ENCODE data around the gene APOD. TPM values are rescaled to one million over a fixed set of nuclear protein-coding genes. Genes with fewer than 3 reads are reported as not detected.

Gene APOD
- total and polyA plus RNA-seq, 9 of the 15 experiments (the other 6 are each of a cell fraction or from before 2014, with no cell fraction given), result 0.18 to 0.50 (median 0.35) TPM; not detected in 1

- TF ChIP-seq FOXM1 (IDR thresholded peaks at IDR 0.05; ENCODE audit: low read depth) (no peak), FOXM1 (CRISPR knock-in tag; IDR thresholded peaks at IDR 0.05; ENCODE audit: low read depth) (no peak), ETV6 (IDR thresholded peaks at IDR 0.05; ENCODE audit: borderline replicate concordance in 1 of 2, low read depth in 2 of 2, low read length in 1 of 2) (no peak), ETV6 (CRISPR knock-in tag; IDR thresholded peaks at IDR 0.05; ENCODE audit: borderline replicate concordance) (no peak), CBX8 (IDR thresholded peaks at IDR 0.05; ENCODE audit: borderline replicate concordance, extremely low read depth, low read depth, low read length, poor library complexity, severe bottlenecking) (no peak), C11orf30 (IDR thresholded peaks at IDR 0.05; ENCODE audit: low read depth) (no peak), PHB2 (IDR thresholded peaks at IDR 0.05; ENCODE audit: low read depth) (no peak), MEF2D (tag; conservative IDR thresholded peaks at IDR 0.05; ENCODE audit: low read depth) (no peak), THRA (IDR thresholded peaks at IDR 0.05) (no peak), ZNF274 (IDR thresholded peaks at IDR 0.05; ENCODE audit: borderline replicate concordance, low read depth, low read length) (no peak), ARNT (IDR thresholded peaks at IDR 0.05) (no peak), ZBTB1 (CRISPR knock-in tag; IDR thresholded peaks at IDR 0.05; ENCODE audit: borderline replicate concordance, low read depth) (peak; percentile 24; the same call in 1 of the 2 replicates), NKRF (IDR thresholded peaks at IDR 0.05; ENCODE audit: borderline replicate concordance) (0 out of 2 replicates have a peak, but pooled peaks have one; percentile 26), ETV5 (CRISPR knock-in tag; IDR thresholded peaks at IDR 0.05; ENCODE audit: low read depth) (no peak), ZNF239 (CRISPR knock-in tag; IDR thresholded peaks at IDR 0.05) (no peak), ATF7 (IDR thresholded peaks at IDR 0.05) (no peak), ZNF324 (CRISPR knock-in tag; IDR thresholded peaks at IDR 0.05) (no peak), DACH1 (IDR thresholded peaks at IDR 0.05; ENCODE audit: partially characterized antibody) (no peak), SMARCC2 (IDR thresholded peaks at IDR 0.05; ENCODE audit: low read depth) (no peak), E2F6 (IDR thresholded peaks at IDR 0.05; ENCODE audit: borderline replicate concordance in 1 of 2, extremely low read depth in 1 of 2, insufficient read depth in 1 of 2, insufficient read length in 1 of 2, low read depth in 1 of 2, low read length in 1 of 2, poor library complexity in 1 of 2, severe bottlenecking in 1 of 2) (peak; percentile 53 to 68), NR4A1 (CRISPR knock-in tag; IDR thresholded peaks at IDR 0.05) (no peak), NR4A1 (tag; IDR thresholded peaks at IDR 0.05) (no peak), HMG20B (CRISPR knock-in tag; IDR thresholded peaks at IDR 0.05) (no peak)
- TF ChIP-seq, protein P1, sequence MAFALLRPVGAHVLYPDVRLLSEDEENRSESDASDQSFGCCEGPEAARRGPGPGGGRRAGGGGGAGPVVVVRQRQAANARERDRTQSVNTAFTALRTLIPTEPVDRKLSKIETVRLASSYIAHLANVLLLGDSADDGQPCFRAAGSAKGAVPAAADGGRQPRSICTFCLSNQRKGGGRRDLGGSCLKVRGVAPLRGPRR (CRISPR knock-in tag; IDR thresholded peaks at IDR 0.05), result no peak
These were observed 40.8 kb downstream of the APOD start, which contains the start of gene PPP1R2 (continued) for GRCh38 chr3:195542698-195543499.
